GM18907 (cell line): ENCODE measurements around the gene C3orf20.

ENCODE experiments used
- ATAC-seq: cut with Tn5 transposase; IDR thresholded peaks from one replicate; pipeline ENCODE4 v1.9.1; 2021; ENCODE audit warnings: mild to moderate bottlenecking, moderate library complexity; ENCODE audit not compliant: unreplicated experiment

Gene C3orf20

GRCh38 chr3:14698601-14699244 lies 23.8 kb downstream of the C3orf20 start:
- ATAC-seq = no peak

GRCh38 chr3:14699643-14700042 lies 24.7 kb downstream of the C3orf20 start:
- ATAC-seq = no peak

GRCh38 chr3:14700891-14701290 lies 25.9 kb downstream of the C3orf20 start:
- ATAC-seq = no peak

GRCh38 chr3:14701676-14702075 lies 26.7 kb downstream of the C3orf20 start:
- no peak for ATAC-seq

GRCh38 chr3:14703128-14703750 lies 28.3 kb downstream of the C3orf20 start:
- no peak for ATAC-seq

GRCh38 chr3:14703791-14704190 lies 28.9 kb downstream of the C3orf20 start:
- no peak for ATAC-seq

GRCh38 chr3:14706096-14706495 lies 31.2 kb downstream of the C3orf20 start:
- no peak for ATAC-seq

- no peak for ATAC-seq
Observed at GRCh38 chr3:14716591-14716990, 41.6 kb downstream of the C3orf20 start.

- no peak for ATAC-seq
Observed at GRCh38 chr3:14717307-14717706, 42.4 kb downstream of the C3orf20 start.

GRCh38 chr3:14718539-14718938 lies 43.6 kb downstream of the C3orf20 start:
- ATAC-seq = peak; percentile 34

- peak; percentile 48 for ATAC-seq
Observed at GRCh38 chr3:14719006-14719405, 44.1 kb downstream of the C3orf20 start.

- no peak for ATAC-seq
Observed at GRCh38 chr3:14721126-14721864, 46.4 kb downstream of the C3orf20 start.

- ATAC-seq = no peak
Observed at GRCh38 chr3:14725013-14725412, 50.1 kb downstream of the C3orf20 start.

GRCh38 chr3:14725564-14726440 lies 50.9 kb downstream of the C3orf20 start:
- ATAC-seq = no peak

GRCh38 chr3:14726441-14726780 lies 51.5 kb downstream of the C3orf20 start:
- no peak for ATAC-seq

GRCh38 chr3:14728113-14728512 lies 53.2 kb downstream of the C3orf20 start:
- ATAC-seq = no peak

GRCh38 chr3:14730703-14731382 lies 55.9 kb downstream of the C3orf20 start:
- no peak for ATAC-seq

- ATAC-seq = no peak
Observed at GRCh38 chr3:14740983-14741382, 66.0 kb downstream of the C3orf20 start.

GRCh38 chr3:14741510-14741909 lies 66.6 kb downstream of the C3orf20 start:
- ATAC-seq = no peak

GRCh38 chr3:14744556-14744955 lies 69.6 kb downstream of the C3orf20 start:
- no peak for ATAC-seq

GRCh38 chr3:14750650-14751049 lies 75.7 kb downstream of the C3orf20 start:
- ATAC-seq = no peak
